ENCODE data around the gene PALLD. TPM values are rescaled to one million over a fixed set of nuclear protein-coding genes. Genes with fewer than 3 reads are reported as not detected.
"Not testable (repeated sequence)": the region's sequence is repeated elsewhere in the genome, so short reads cannot be mapped to it uniquely, and the experiment has no call there.

Gene PALLD
- total RNA-seq, 5 donors from 2014 or later (not counting 1 experiment from before 2014, with no cell fraction given), result 0.56 to 1.9 (median 0.93) TPM

- no peak overlapping the region for H3K4me3 Mint-ChIP-seq
- no peaks in the 10 kb centered on the region for H3K36me3 ChIP-seq (ENCODE audit: control insufficient read depth in 2 of 2, extremely low read depth in 1 of 2, insufficient read depth in 1 of 2, low read length in 1 of 2)
- H3K27ac ChIP-seq (ENCODE audit: low read length), result no peak overlapping the region
- CTCF ChIA-PET, result no interaction called here
- DNase-seq, result no peak
- POLR2A ChIA-PET, result no interaction called here
- H3K4me3 ChIP-seq (ENCODE audit: control insufficient read depth in 1 of 2, extremely low read depth in 1 of 2, low read length in 1 of 2), result no peak overlapping the region
- WGBS (ENCODE audit: insufficient coverage), result no CpG with 5 or more reads among the region's 2 CpGs
- H3K27me3 Mint-ChIP-seq, result peaks cover 2 to 6% of the 10 kb centered on the region in 2 donors
- H3K36me3 Mint-ChIP-seq, result no peaks in the 10 kb centered on the region
- H3K9me3 ChIP-seq, result no peaks in the 10 kb centered on the region
- no peak overlapping the region for H3K27ac Mint-ChIP-seq
- ATAC-seq (replicated peaks in 1 of 4), result no peak
- H3K4me1 Mint-ChIP-seq, result no peaks in the 10 kb centered on the region
- H3K4me1 ChIP-seq (ENCODE audit: control insufficient read depth in 1 of 2, extremely low read depth in 1 of 2, insufficient read depth in 2 of 2, low read length in 2 of 2), result no peaks in the 10 kb centered on the region
- H3K9me3 Mint-ChIP-seq, result no peaks in the 10 kb centered on the region
- no peaks in the 10 kb centered on the region for H3K27me3 ChIP-seq (replicated peaks in 1 of 2; ENCODE audit: control insufficient read depth in 2 of 2, extremely low read depth in 1 of 2, insufficient read depth in 2 of 2, low read length in 1 of 2)
Measured at GRCh38 chr4:168695288-168695687, 198.4 kb downstream of the PALLD start.

DNA sequence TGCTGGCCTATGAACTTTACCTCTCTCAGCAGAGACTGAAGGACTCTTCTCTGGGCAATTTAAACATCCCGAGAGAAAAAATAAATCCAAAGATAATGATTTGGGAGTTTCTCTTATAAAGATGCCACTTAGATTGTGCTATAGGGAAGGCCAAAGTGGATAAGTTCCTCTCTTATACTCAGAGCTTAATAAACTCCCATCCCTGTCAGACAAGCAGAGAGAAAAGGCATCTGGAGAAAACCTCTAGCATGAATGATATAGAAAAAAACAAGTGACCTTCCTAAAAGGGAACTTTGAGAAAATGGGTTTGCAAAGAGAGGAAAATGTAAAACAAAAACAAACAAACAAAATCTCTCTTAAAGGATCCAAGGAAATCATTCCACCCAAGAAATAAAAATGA, 199.4 kb downstream of the PALLD start:
- Histone ChIP-seq H3K9me3 (no peaks in the 10 kb centered on the region), H3K4me3 (ENCODE audit: control insufficient read depth in 1 of 2, extremely low read depth in 1 of 2, low read length in 1 of 2) (no peak overlapping the region), H3K27me3 (replicated peaks in 1 of 2; ENCODE audit: control insufficient read depth in 2 of 2, extremely low read depth in 1 of 2, insufficient read depth in 2 of 2, low read length in 1 of 2) (no peaks in the 10 kb centered on the region), H3K4me1 (ENCODE audit: control insufficient read depth in 1 of 2, extremely low read depth in 1 of 2, insufficient read depth in 2 of 2, low read length in 2 of 2) (no peaks in the 10 kb centered on the region), H3K27ac (ENCODE audit: low read length) (no peak overlapping the region), H3K36me3 (ENCODE audit: control insufficient read depth in 2 of 2, extremely low read depth in 1 of 2, insufficient read depth in 1 of 2, low read length in 1 of 2) (no peaks in the 10 kb centered on the region)
- no peak for ATAC-seq (replicated peaks in 1 of 4)
- Mint-ChIP-seq H3K4me3 (no peak overlapping the region), H3K9me3 (no peaks in the 10 kb centered on the region), H3K36me3 (no peaks in the 10 kb centered on the region), H3K27me3 (peaks cover 2 to 6% of the 10 kb centered on the region in 2 donors), H3K27ac (no peak overlapping the region), H3K4me1 (no peaks in the 10 kb centered on the region)
- DNase-seq, result no peak
- CTCF ChIA-PET, result interaction anchor here in 1 of 2 donors (0.6 kb wide), 1 partner anchor 88 kb away, joined by 4 read pairs; no protein-coding TSS in a partner anchor
- POLR2A ChIA-PET, result no interaction called here
- no CpG with 5 or more reads among the region's 1 CpG for WGBS (ENCODE audit: insufficient coverage)

DNA sequence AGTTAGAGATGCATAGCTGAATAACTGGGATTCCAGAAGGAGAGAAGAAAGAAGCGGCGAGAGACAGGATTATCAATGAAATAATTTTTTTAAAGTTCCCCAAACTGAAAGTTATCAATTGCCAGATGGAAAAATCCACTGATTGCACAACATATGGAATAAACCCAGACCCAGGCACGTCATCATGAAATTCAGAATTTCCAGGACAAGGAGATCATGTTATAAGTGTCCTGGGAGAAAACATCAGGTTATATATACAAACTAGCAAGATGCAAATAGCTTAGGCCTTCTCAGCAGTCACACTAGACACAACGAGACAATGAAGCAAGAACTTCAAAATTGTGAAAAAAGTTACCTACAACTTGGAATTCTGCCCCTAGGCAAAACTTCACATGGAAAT, 200.0 kb downstream of the PALLD start:
- Mint-ChIP-seq H3K27ac (no peak overlapping the region), H3K36me3 (no peaks in the 10 kb centered on the region), H3K27me3 (peaks cover 2 to 6% of the 10 kb centered on the region in 2 donors), H3K9me3 (no peaks in the 10 kb centered on the region), H3K4me3 (no peak overlapping the region), H3K4me1 (no peaks in the 10 kb centered on the region)
- WGBS (ENCODE audit: insufficient coverage), result 90% methylated on average over 3 of the region's 4 CpGs
- no peaks in the 10 kb centered on the region for H3K27me3 ChIP-seq (replicated peaks in 1 of 2; ENCODE audit: control insufficient read depth in 2 of 2, extremely low read depth in 1 of 2, insufficient read depth in 2 of 2, low read length in 1 of 2)
- no peak overlapping the region for H3K4me3 ChIP-seq (ENCODE audit: control insufficient read depth in 1 of 2, extremely low read depth in 1 of 2, low read length in 1 of 2)
- ATAC-seq (replicated peaks in 1 of 4) (no peak), DNase-seq (no peak)
- no peak overlapping the region for H3K27ac ChIP-seq (ENCODE audit: low read length)
- H3K36me3 ChIP-seq (ENCODE audit: control insufficient read depth in 2 of 2, extremely low read depth in 1 of 2, insufficient read depth in 1 of 2, low read length in 1 of 2), result no peaks in the 10 kb centered on the region
- ChIA-PET CTCF (no interaction called here), POLR2A (no interaction called here)
- H3K9me3 ChIP-seq, result no peaks in the 10 kb centered on the region
- no peaks in the 10 kb centered on the region for H3K4me1 ChIP-seq (ENCODE audit: control insufficient read depth in 1 of 2, extremely low read depth in 1 of 2, insufficient read depth in 2 of 2, low read length in 2 of 2)

- Mint-ChIP-seq H3K4me1 (no peaks in the 10 kb centered on the region), H3K4me3 (no peak overlapping the region), H3K9me3 (no peaks in the 10 kb centered on the region), H3K27me3 (peaks cover 2 to 4% of the 10 kb centered on the region in 2 donors), H3K36me3 (no peaks in the 10 kb centered on the region), H3K27ac (no peak overlapping the region)
- Histone ChIP-seq H3K9me3 (no peaks in the 10 kb centered on the region), H3K4me3 (ENCODE audit: control insufficient read depth in 1 of 2, extremely low read depth in 1 of 2, low read length in 1 of 2) (no peak overlapping the region), H3K27me3 (replicated peaks in 1 of 2; ENCODE audit: control insufficient read depth in 2 of 2, extremely low read depth in 1 of 2, insufficient read depth in 2 of 2, low read length in 1 of 2) (no peaks in the 10 kb centered on the region), H3K4me1 (ENCODE audit: control insufficient read depth in 1 of 2, extremely low read depth in 1 of 2, insufficient read depth in 2 of 2, low read length in 2 of 2) (no peaks in the 10 kb centered on the region), H3K27ac (ENCODE audit: low read length) (no peak overlapping the region), H3K36me3 (ENCODE audit: control insufficient read depth in 2 of 2, extremely low read depth in 1 of 2, insufficient read depth in 1 of 2, low read length in 1 of 2) (no peaks in the 10 kb centered on the region)
- WGBS (ENCODE audit: insufficient coverage), result no CpG with 5 or more reads among the region's 3 CpGs
- ATAC-seq (replicated peaks in 1 of 4) (no peak), DNase-seq (no peak)
- CTCF ChIA-PET, result interaction anchor here in 1 of 2 donors (0.5 kb wide), 1 partner anchor 559 kb away, joined by 4 read pairs; no protein-coding TSS in a partner anchor
- POLR2A ChIA-PET, result no interaction called here
Measured at GRCh38 chr4:168699224-168699878, 202.5 kb downstream of the PALLD start.

DNA sequence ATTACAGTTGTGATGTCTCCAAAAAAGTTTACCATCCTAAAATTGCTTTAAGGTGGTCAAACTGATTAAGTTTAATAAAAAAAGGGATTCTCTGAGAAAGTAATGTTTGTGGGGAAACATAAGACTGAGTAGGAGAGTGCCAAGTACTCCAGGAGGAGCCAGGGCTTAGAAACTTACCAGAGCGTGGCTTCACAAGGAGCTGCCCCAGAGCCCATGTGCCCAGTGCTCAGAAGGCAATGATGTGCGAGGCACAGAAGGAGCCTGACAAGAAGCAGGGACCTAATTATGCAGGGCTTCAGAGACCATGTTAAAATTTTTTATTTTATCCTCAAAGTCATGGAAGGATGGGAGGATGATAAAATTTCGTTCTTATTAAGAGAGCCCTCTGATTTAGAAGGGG, 204.2 kb downstream of the PALLD start:
- Histone ChIP-seq H3K27me3 (replicated peaks in 1 of 2; ENCODE audit: control insufficient read depth in 2 of 2, extremely low read depth in 1 of 2, insufficient read depth in 2 of 2, low read length in 1 of 2) (peaks cover 0 to 2% of the 10 kb centered on the region in 2 experiments), H3K9me3 (no peaks in the 10 kb centered on the region), H3K4me3 (ENCODE audit: control insufficient read depth in 1 of 2, extremely low read depth in 1 of 2, low read length in 1 of 2) (no peak overlapping the region), H3K27ac (ENCODE audit: low read length) (no peak overlapping the region), H3K4me1 (ENCODE audit: control insufficient read depth in 1 of 2, extremely low read depth in 1 of 2, insufficient read depth in 2 of 2, low read length in 2 of 2) (no peaks in the 10 kb centered on the region), H3K36me3 (ENCODE audit: control insufficient read depth in 2 of 2, extremely low read depth in 1 of 2, insufficient read depth in 1 of 2, low read length in 1 of 2) (no peaks in the 10 kb centered on the region)
- Mint-ChIP-seq H3K9me3 (no peaks in the 10 kb centered on the region), H3K36me3 (no peaks in the 10 kb centered on the region), H3K4me1 (no peaks in the 10 kb centered on the region), H3K4me3 (no peak overlapping the region), H3K27ac (no peak overlapping the region), H3K27me3 (peaks cover 0 to 2% of the 10 kb centered on the region in 2 donors)
- WGBS (ENCODE audit: insufficient coverage), result 88% methylated on average over 1 of the region's 3 CpGs
- CTCF ChIA-PET, result no interaction called here
- DNase-seq (no peak), ATAC-seq (replicated peaks in 1 of 4) (no peak)
- POLR2A ChIA-PET, result no interaction called here

- H3K27ac ChIP-seq (ENCODE audit: low read length); H3K4me1 Mint-ChIP-seq; H3K27ac Mint-ChIP-seq; CTCF ChIA-PET; H3K36me3 ChIP-seq (ENCODE audit: control insufficient read depth in 2 of 2, extremely low read depth in 1 of 2, insufficient read depth in 1 of 2, low read length in 1 of 2); H3K4me3 ChIP-seq (ENCODE audit: control insufficient read depth in 1 of 2, extremely low read depth in 1 of 2, low read length in 1 of 2); H3K9me3 Mint-ChIP-seq; H3K36me3 Mint-ChIP-seq; H3K9me3 ChIP-seq; ATAC-seq (replicated peaks in 1 of 4); H3K27me3 Mint-ChIP-seq; H3K4me3 Mint-ChIP-seq; H3K27me3 ChIP-seq (replicated peaks in 1 of 2; ENCODE audit: control insufficient read depth in 2 of 2, extremely low read depth in 1 of 2, insufficient read depth in 2 of 2, low read length in 1 of 2); POLR2A ChIA-PET; DNase-seq; H3K4me1 ChIP-seq (ENCODE audit: control insufficient read depth in 1 of 2, extremely low read depth in 1 of 2, insufficient read depth in 2 of 2, low read length in 2 of 2): not testable (repeated sequence)
- no CpG with 5 or more reads among the region's 4 CpGs for WGBS (ENCODE audit: insufficient coverage)
Measured at GRCh38 chr4:168702581-168703087, 205.8 kb downstream of the PALLD start.
